ENCODE measurements around the gene TMEM135. TPM values are rescaled to one million over a fixed set of nuclear protein-coding genes. Genes with fewer than 3 reads are reported as not detected.

Gene TMEM135
- total RNA-seq, 4 donors from 2014 or later, result 13.1 to 123 (median 19.1) TPM

GRCh38 chr11:87136236-87136635 is 98.5 kb downstream of the TMEM135 start:
- TF ChIP-seq EP300 (IDR thresholded peaks at IDR 0.05; ENCODE audit: low read depth), result no peak
- no peak for TF ChIP-seq POLR2A (IDR thresholded peaks at IDR 0.05)
- TF ChIP-seq CTCF (IDR thresholded peaks at IDR 0.05), result no peak
- TF ChIP-seq POLR2AphosphoS5 (IDR thresholded peaks at IDR 0.05), result no peak
- Histone ChIP-seq H3K4me3 (no peak overlapping the region), H3K36me3 (peaks cover 0 to 7% (median 0%) of the 10 kb centered on the region in 4 donors), H3K9me3 (peaks cover 8 to 11% of the 10 kb centered on the region in 2 donors), H3K4me1 (peaks cover 0 to 3% (median 0%) of the 10 kb centered on the region in 4 donors), H3K27ac (no peak overlapping the region), H3K27me3 (no peaks in the 10 kb centered on the region)
- in situ Hi-C loops (cut with MboI; ENCODE audit: low pct_ligation_motif_present in 1 of 4, low pct_unique_long_range_greater_than_20kb in 1 of 4, low sequenced_read_pairs in 3 of 4), result no loop called here
- whole genome bisulfite sequencing, 2 donors (ENCODE audit: low coverage in 1 of 2), result 63 to 71% methylated on average over 1 of the region's 1 CpG
- DNase-seq, result no peak
- intact Hi-C loops (cut with DNase I; ENCODE audit: low total_unique reads), result no loop called here

GRCh38 chr11:87137711-87138110 is 100.0 kb downstream of the TMEM135 start:
- peaks cover 0 to 6% (median 0%) of the 10 kb centered on the region in 4 donors for H3K4me1 ChIP-seq
- H3K27ac ChIP-seq, result no peak overlapping the region
- no peak for TF ChIP-seq EP300 (IDR thresholded peaks at IDR 0.05; ENCODE audit: low read depth)
- TF ChIP-seq POLR2AphosphoS5 (IDR thresholded peaks at IDR 0.05), result no peak
- TF ChIP-seq POLR2A (IDR thresholded peaks at IDR 0.05), result no peak
- no peak for TF ChIP-seq CTCF (IDR thresholded peaks at IDR 0.05)
- in situ Hi-C loops (cut with MboI; ENCODE audit: low pct_ligation_motif_present in 1 of 4, low pct_unique_long_range_greater_than_20kb in 1 of 4, low sequenced_read_pairs in 3 of 4), result no loop called here
- intact Hi-C loops (cut with DNase I; ENCODE audit: low total_unique reads), result no loop called here
- WGBS, 2 donors (ENCODE audit: low coverage in 1 of 2), result 85 to 91% methylated on average over 2 of the region's 2 CpGs
- H3K9me3 ChIP-seq, result peaks cover 8 to 11% of the 10 kb centered on the region in 2 donors
- H3K36me3 ChIP-seq, result peaks cover 0 to 7% (median 0%) of the 10 kb centered on the region in 4 donors
- DNase-seq, result no peak
- no peak overlapping the region for H3K4me3 ChIP-seq
- no peaks in the 10 kb centered on the region for H3K27me3 ChIP-seq

DNA sequence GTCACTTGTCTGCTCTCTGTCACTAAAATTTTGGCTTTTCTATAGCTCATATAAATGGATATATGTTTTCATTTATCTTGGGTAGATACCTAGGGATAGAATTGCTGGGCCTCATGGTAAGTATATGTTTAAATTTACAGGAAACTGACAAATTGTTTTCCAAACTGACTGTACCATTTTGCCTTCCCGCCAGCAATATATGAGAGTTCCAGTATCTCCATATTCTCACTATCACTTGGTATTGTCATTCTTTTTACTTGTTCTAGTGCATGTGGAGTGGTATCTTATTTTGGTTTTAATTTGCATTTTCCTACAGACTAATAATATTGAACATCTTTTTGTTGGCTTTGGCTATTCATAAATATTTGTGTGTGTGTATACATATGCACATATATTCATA is 101.7 kb downstream of the TMEM135 start:
- TF ChIP-seq POLR2AphosphoS5 (IDR thresholded peaks at IDR 0.05) (no peak), EP300 (IDR thresholded peaks at IDR 0.05; ENCODE audit: low read depth) (no peak), CTCF (IDR thresholded peaks at IDR 0.05) (no peak), POLR2A (IDR thresholded peaks at IDR 0.05) (no peak)
- in situ Hi-C loops (cut with MboI; ENCODE audit: low pct_ligation_motif_present in 1 of 4, low pct_unique_long_range_greater_than_20kb in 1 of 4, low sequenced_read_pairs in 3 of 4), result no loop called here

GRCh38 chr11:87141322-87141721 is 103.6 kb downstream of the TMEM135 start:
- intact Hi-C loops (cut with DNase I; ENCODE audit: low total_unique reads), result no loop called here
- TF ChIP-seq POLR2A (IDR thresholded peaks at IDR 0.05), result no peak
- no peak for TF ChIP-seq POLR2AphosphoS5 (IDR thresholded peaks at IDR 0.05)
- TF ChIP-seq CTCF (IDR thresholded peaks at IDR 0.05), result no peak

More for the DNA sequence above, 101.7 kb downstream of the TMEM135 start:
- Histone ChIP-seq H3K9me3 (peaks cover 8 to 11% of the 10 kb centered on the region in 2 donors), H3K27ac (no peak overlapping the region), H3K4me3 (no peak overlapping the region), H3K36me3 (peaks cover 0 to 7% (median 0%) of the 10 kb centered on the region in 4 donors), H3K27me3 (no peaks in the 10 kb centered on the region), H3K4me1 (peaks cover 0 to 8% (median 0%) of the 10 kb centered on the region in 4 donors)
- intact Hi-C loops (cut with DNase I; ENCODE audit: low total_unique reads), result no loop called here
- no peak for DNase-seq
- WGBS, 2 donors (ENCODE audit: low coverage in 1 of 2), result 53 to 100% methylated on average over 1 of the region's 1 CpG

More at GRCh38 chr11:87141322-87141721, 103.6 kb downstream of the TMEM135 start:
- no peaks in the 10 kb centered on the region for H3K27me3 ChIP-seq
- WGBS, 2 donors (ENCODE audit: low coverage in 1 of 2), result 80% methylated on average over 2 of the region's 2 CpGs
- in situ Hi-C loops (cut with MboI; ENCODE audit: low pct_ligation_motif_present in 1 of 4, low pct_unique_long_range_greater_than_20kb in 1 of 4, low sequenced_read_pairs in 3 of 4), result no loop called here
- no peak overlapping the region for H3K4me3 ChIP-seq
- H3K4me1 ChIP-seq, result peaks cover 0 to 8% (median 0%) of the 10 kb centered on the region in 4 donors
- no peak overlapping the region for H3K27ac ChIP-seq
- peaks cover 0 to 7% (median 0%) of the 10 kb centered on the region in 4 donors for H3K36me3 ChIP-seq
- H3K9me3 ChIP-seq, result peaks cover 8 to 11% of the 10 kb centered on the region in 2 donors
- no peak for DNase-seq

Data from transverse colon (tissue), 4 donors.